CD4-positive, alpha-beta T cell (primary cell): ENCODE data around the gene HSP90AB1. TPM values are rescaled to one million over a fixed set of nuclear protein-coding genes. Genes with fewer than 3 reads are reported as not detected.
A peak's percentile ranks its signal among the peaks of the same experiment; 100 is the strongest.

Source experiments
- ATAC-seq: fragments of 200-7000 bp; cut with Tn5 transposase; one replicate; pipeline ENCODE4 v1.10.0; 2022; ENCODE audit warnings: mild to moderate bottlenecking; ENCODE audit not compliant: poor library complexity
- CTCF ChIA-PET: fragments of 350-600 bp; sonication (Branson Sonifier 250); formaldehyde crosslinking; loops from one replicate; lab custom pipeline; 2021; ENCODE audit warnings: antibody characterized with exemption, inconsistent platforms; lab: Charles Lee
- POLR2A ChIA-PET: fragments of 350-600 bp; sonication (Branson Sonifier 250); formaldehyde crosslinking; loops from one replicate; lab custom pipeline; 2021; ENCODE audit warnings: antibody characterized with exemption, inconsistent platforms; lab: Charles Lee
- DNase-seq, 14 experiments: peaks; one replicate each; pipeline ENCODE4 v3.0.0-alpha.2; 2013 to 2020; ENCODE audit warnings: mixed read lengths in 2 of 14
- H3K27ac ChIP-seq, 2 donors: one replicate each; pipeline versions ENCODE4 v1.5.1 to v1.7.0; 2013; ENCODE audit warnings: low read length in 2 of 2, low read depth in 1 of 2, mild to moderate bottlenecking in 1 of 2
- H3K27me3 ChIP-seq, 2 experiments: 1 replicate in 1 of 2; 2 replicates in 1 of 2; pipeline versions ENCODE4 v1.6.1 to v1.7.0; 2013; ENCODE audit warnings: low read length in 2 of 2, control low read depth in 1 of 2, mild to moderate bottlenecking in 1 of 2, moderate library complexity in 1 of 2; ENCODE audit not compliant: insufficient read depth in 2 of 2, control insufficient read depth in 1 of 2
- H3K36me3 ChIP-seq: one replicate; pipeline ENCODE4 v1.6.1; 2013; ENCODE audit warnings: low read length, control low read depth; ENCODE audit not compliant: insufficient read depth
- H3K4me1 ChIP-seq: one replicate; pipeline ENCODE4 v1.6.1; 2013; ENCODE audit warnings: low read length, control low read depth; ENCODE audit not compliant: insufficient read depth
- H3K4me3 ChIP-seq: one replicate; pipeline ENCODE4 v1.5.1; 2013; ENCODE audit warnings: mild to moderate bottlenecking, low read length, moderate library complexity
- H3K9me3 ChIP-seq, 2 experiments: 1 replicate in 1 of 2; 2 replicates in 1 of 2; pipeline versions ENCODE4 v1.6.1 to v1.7.0; 2013; ENCODE audit warnings: low read length in 2 of 2, mild to moderate bottlenecking in 2 of 2, control low read depth in 1 of 2, moderate library complexity in 1 of 2; ENCODE audit not compliant: control insufficient read depth in 1 of 2, insufficient read depth in 1 of 2
- H3K27ac Mint-ChIP-seq: one replicate; pipeline ENCODE4 v1.8.0; 2020; ENCODE audit warnings: mixed read lengths
- H3K27me3 Mint-ChIP-seq: one replicate; pipeline ENCODE4 v1.8.0; 2021; ENCODE audit warnings: mixed read lengths
- H3K36me3 Mint-ChIP-seq: one replicate; pipeline ENCODE4 v1.8.0; 2021; ENCODE audit warnings: low read depth, mixed read lengths
- H3K4me1 Mint-ChIP-seq: one replicate; pipeline ENCODE4 v1.8.0; 2021; ENCODE audit warnings: low read depth, mixed read lengths
- H3K4me3 Mint-ChIP-seq: one replicate; pipeline ENCODE4 v1.8.0; 2020; ENCODE audit warnings: mild to moderate bottlenecking, mixed read lengths
- H3K9me3 Mint-ChIP-seq: one replicate; pipeline ENCODE4 v1.8.0; 2020; ENCODE audit warnings: mixed read lengths
- CTCF ChIP-seq: fragments of 200-600 bp; IDR thresholded peaks from one replicate; pipeline ENCODE4 v1.8.0; 2022; ENCODE audit warnings: antibody characterized with exemption, mild to moderate bottlenecking
- intact Hi-C, 2 experiments: fragments of 100-400 bp; cut with DNase I in 1 of 2; cut with micrococcal nuclease in 1 of 2; formaldehyde crosslinking; loops; one replicate each; pipeline versions ENCODE4 v1.15.1 to v1.9.0; 2023 to 2025; cut with DNase I, micrococcal nuclease
- total RNA-seq, 174 experiments: library from RNA in 2 of 174; stranded (reverse) in 2 of 174; gene quantifications; one replicate each; pipeline ENCODE4 v1.2.3 and lab custom pipeline; 2021 to 2026

Gene HSP90AB1
- total RNA-seq, 2 experiments from 2014 or later, result 401 to 405 TPM

- Mint-ChIP-seq H3K36me3 (no peaks in the 10 kb centered on the region), H3K27me3 (peaks cover 4% of the 10 kb centered on the region), H3K27ac (no peak overlapping the region), H3K9me3 (no peaks in the 10 kb centered on the region), H3K4me1 (peaks cover 22% of the 10 kb centered on the region), H3K4me3 (no peak overlapping the region)
- H3K9me3 ChIP-seq, result peaks cover 0 to 3% of the 10 kb centered on the region in 2 experiments
- no peak overlapping the region for H3K27ac ChIP-seq
- no peak overlapping the region for H3K4me3 ChIP-seq
- intact Hi-C loops, result no loop called here
- ChIA-PET CTCF (no interaction called here), POLR2A (no interaction called here)
- no peak for ATAC-seq
- H3K27me3 ChIP-seq, result peaks cover 4 to 7% of the 10 kb centered on the region in 2 experiments
- H3K4me1 ChIP-seq, result peaks cover 21% of the 10 kb centered on the region
- no peak for TF ChIP-seq CTCF
- H3K36me3 ChIP-seq, result no peaks in the 10 kb centered on the region
- no peak for DNase-seq
Observed at GRCh38 chr6:44217332-44218143, 29.4 kb upstream of the HSP90AB1 start.

GRCh38 chr6:44219053-44219814, 27.7 kb upstream of the HSP90AB1 start:
- ChIA-PET POLR2A (interaction anchor here (0.6 to 1.4 kb wide), 3 partner anchors 10 to 28 kb away, joined by 3 to 6 read pairs (median 3); partner anchors contain the start of gene HSP90AB1), CTCF (no interaction called here)
- Mint-ChIP-seq H3K4me3 (peak overlapping the region; percentile 60), H3K27me3 (peaks cover under 1% of the 10 kb centered on the region), H3K9me3 (no peaks in the 10 kb centered on the region), H3K4me1 (peaks cover 33% of the 10 kb centered on the region), H3K36me3 (no peaks in the 10 kb centered on the region), H3K27ac (no peak overlapping the region)
- ATAC-seq, result no peak
- peaks cover 34% of the 10 kb centered on the region for H3K4me1 ChIP-seq
- no peaks in the 10 kb centered on the region for H3K36me3 ChIP-seq
- intact Hi-C loops, result no loop called here
- peaks cover 4 to 7% of the 10 kb centered on the region in 2 experiments for H3K27me3 ChIP-seq
- DNase-seq, result peak in 4 of 14 experiments; percentile 12 to 43 (median 30)
- H3K27ac ChIP-seq, result no peak overlapping the region
- peak overlapping the region; percentile 24 for H3K4me3 ChIP-seq
- peaks cover 0 to 3% of the 10 kb centered on the region in 2 experiments for H3K9me3 ChIP-seq
- no peak for TF ChIP-seq CTCF
